Testis (tissue), 3 donors: Measurements from ENCODE around the gene ALB. TPM values are rescaled to one million over a fixed set of nuclear protein-coding genes. Genes with fewer than 3 reads are reported as not detected.

ENCODE experiments used
- DNase-seq: peaks from one replicate; pipeline ENCODE4 v3.0.0-alpha.2; 2019
- H3K27ac ChIP-seq, 2 donors: fragments of 200-600 bp; sonication (generic); one replicate each; pipeline ENCODE4 v1.5.1; 2019
- H3K27me3 ChIP-seq: fragments of 200-600 bp; sonication (generic); one replicate; pipeline ENCODE4 v1.5.1; 2019
- H3K36me3 ChIP-seq: fragments of 200-600 bp; sonication (generic); one replicate; pipeline ENCODE4 v1.5.1; 2017; ENCODE audit warnings: low read depth; ENCODE audit errors: missing control alignments
- H3K4me1 ChIP-seq: fragments of 200-600 bp; sonication (generic); one replicate; pipeline ENCODE4 v1.5.1; 2019
- H3K4me3 ChIP-seq, 2 donors: fragments of 200-600 bp; sonication (generic); one replicate each; pipeline ENCODE4 v1.5.1; 2017 to 2019
- H3K9me3 ChIP-seq: fragments of 200-600 bp; sonication (generic); one replicate; pipeline ENCODE4 v1.5.1; 2017
- CTCF ChIP-seq, 3 experiments: fragments of 450-650 bp in 2 of 3; fragments of 200-600 bp in 1 of 3; sonication (generic) in 1 of 3; IDR thresholded peaks; one replicate each; pipeline ENCODE4 v1.5.1; 2016 to 2019; ENCODE audit warnings: antibody characterized with exemption in 3 of 3, mild to moderate bottlenecking in 2 of 3, moderate library complexity in 1 of 3
- POLR2A ChIP-seq: fragments of 450-650 bp; IDR thresholded peaks from one replicate; pipeline ENCODE4 v1.6.1; 2017; ENCODE audit warnings: antibody characterized with exemption, mild to moderate bottlenecking, moderate library complexity
- WGBS, 2 donors: methylation state at CpG; one replicate each; pipeline ENCODE4 v1.1.5; 2018; 5-methylcytosine and 5-hydroxymethylcytosine counted together
- intact Hi-C: fragments of 100-400 bp; cut with DNase I; formaldehyde crosslinking; loops from one replicate; pipeline ENCODE4 v1.15.1; 2023; ENCODE audit warnings: low total_unique reads
- polyA plus RNA-seq: library from polyadenylated mRNA; stranded (reverse); fragments of 350-450 nt; fragmentation: Illumina TruSeq; extraction: RNeasy Lipid Tissue Mini Kit (QIAGEN cat#74804); gene quantifications from one replicate; pipeline ENCODE4 v1.2.3, GENCODE V29; 2014; ENCODE audit warnings: low read depth, low replicate concordance; ENCODE audit not compliant: insufficient read depth
- total RNA-seq, 2 donors: library from RNA; depleted of rRNA; stranded (reverse); fragments of >200 nt; gene quantifications; one replicate each; pipeline ENCODE4 v1.2.3, GENCODE V29; 2016

ALB gene
- total and polyA plus RNA-seq, 3 donors from 2014 or later = 3.5 to 6.9 (median 5.0) TPM

GRCh38 chr4:73450398-73451004, 46.4 kb downstream of the ALB start:
- no peaks in the 10 kb centered on the region for H3K36me3 ChIP-seq
- no peaks in the 10 kb centered on the region for H3K27me3 ChIP-seq
- H3K27ac ChIP-seq = no peak overlapping the region
- H3K4me1 ChIP-seq = no peaks in the 10 kb centered on the region
- no peak for DNase-seq
- WGBS, 2 donors = 75 to 78% methylated on average over 9 of the region's 9 CpGs
- H3K9me3 ChIP-seq = no peaks in the 10 kb centered on the region
- TF ChIP-seq CTCF (IDR thresholded peaks at IDR 0.05) (no peak), POLR2A (no peak)
- intact Hi-C loops = no loop called here
- H3K4me3 ChIP-seq = no peak overlapping the region

- 68 to 69% methylated on average over 3 of the region's 3 CpGs for WGBS, 2 donors
- TF ChIP-seq POLR2A = no peak
- TF ChIP-seq CTCF (IDR thresholded peaks at IDR 0.05) = no peak
- no peaks in the 10 kb centered on the region for H3K4me1 ChIP-seq
- no peak for DNase-seq
- no peaks in the 10 kb centered on the region for H3K9me3 ChIP-seq
- H3K36me3 ChIP-seq = no peaks in the 10 kb centered on the region
- H3K4me3 ChIP-seq = no peak overlapping the region
- intact Hi-C loops = no loop called here
- H3K27ac ChIP-seq = no peak overlapping the region
- H3K27me3 ChIP-seq = no peaks in the 10 kb centered on the region
Measured at GRCh38 chr4:73451404-73451803, 47.3 kb downstream of the ALB start.

GRCh38 chr4:73451981-73452747, 48.1 kb downstream of the ALB start:
- H3K27me3 ChIP-seq = no peaks in the 10 kb centered on the region
- no peaks in the 10 kb centered on the region for H3K9me3 ChIP-seq
- TF ChIP-seq CTCF (IDR thresholded peaks at IDR 0.05) (no peak), POLR2A (no peak)
- no peaks in the 10 kb centered on the region for H3K4me1 ChIP-seq
- no peak for DNase-seq
- no peak overlapping the region for H3K4me3 ChIP-seq
- H3K27ac ChIP-seq = no peak overlapping the region
- WGBS, 2 donors = 94 to 97% methylated on average over 4 of the region's 4 CpGs
- intact Hi-C loops = no loop called here
- no peaks in the 10 kb centered on the region for H3K36me3 ChIP-seq

- no peak overlapping the region for H3K4me3 ChIP-seq
- no peak overlapping the region for H3K27ac ChIP-seq
- H3K27me3 ChIP-seq = no peaks in the 10 kb centered on the region
- no peaks in the 10 kb centered on the region for H3K36me3 ChIP-seq
- WGBS, 2 donors = 54 to 57% methylated on average over 2 of the region's 2 CpGs
- TF ChIP-seq POLR2A (no peak), CTCF (IDR thresholded peaks at IDR 0.05) (no peak)
- no peak for DNase-seq
- no peaks in the 10 kb centered on the region for H3K4me1 ChIP-seq
- no peaks in the 10 kb centered on the region for H3K9me3 ChIP-seq
- intact Hi-C loops = no loop called here
Measured at GRCh38 chr4:73452953-73453700, 49.0 kb downstream of the ALB start.
